KMS-11 (cell line): ENCODE measurements around the gene ZNF747.
A peak's percentile ranks its signal among the peaks of the same experiment; 100 is the strongest.

Source experiments
- H2AFZ ChIP-seq: fragments of 200-600 bp; sonication (generic); 2 replicates; pipeline ENCODE4 v1.6.1; 2016; ENCODE audit warnings: antibody characterized with exemption, mixed run types, low read depth
- H3K27ac ChIP-seq: fragments of 200-600 bp; sonication (generic); 2 replicates; pipeline ENCODE4 v1.6.1; 2016; ENCODE audit warnings: mild to moderate bottlenecking, mixed run types
- H3K27me3 ChIP-seq: fragments of 200-600 bp; sonication (generic); 2 replicates; pipeline ENCODE4 v1.6.1; 2017; ENCODE audit warnings: mild to moderate bottlenecking, low read depth, mixed run types, moderate library complexity; ENCODE audit not compliant: insufficient read depth
- H3K36me3 ChIP-seq: fragments of 200-600 bp; sonication (generic); 2 replicates; pipeline ENCODE4 v1.6.1; 2017; ENCODE audit warnings: mild to moderate bottlenecking, mixed run types; ENCODE audit not compliant: insufficient read depth
- H3K4me1 ChIP-seq: fragments of 200-600 bp; sonication (generic); 2 replicates; pipeline ENCODE4 v1.6.1; 2016; ENCODE audit warnings: mild to moderate bottlenecking, low read depth, mixed run types; ENCODE audit not compliant: poor library complexity, severe bottlenecking
- H3K4me2 ChIP-seq: fragments of 200-600 bp; sonication (generic); 2 replicates; pipeline ENCODE4 v1.7.0; 2016; ENCODE audit warnings: mild to moderate bottlenecking, mixed run types
- H3K4me3 ChIP-seq: fragments of 200-600 bp; sonication (generic); IDR thresholded peaks from 2 replicates; pipeline ENCODE4 v1.6.1; 2017; ENCODE audit warnings: low read depth, low read length, mixed read lengths; ENCODE audit not compliant: insufficient read depth
- H3K79me2 ChIP-seq: fragments of 200-600 bp; sonication (generic); 2 replicates; pipeline ENCODE4 v1.6.1; 2016; ENCODE audit warnings: low read depth, mixed run types; ENCODE audit not compliant: insufficient read depth
- H3K9ac ChIP-seq: fragments of 200-600 bp; sonication (generic); 2 replicates; pipeline ENCODE4 v1.6.1; 2016; ENCODE audit warnings: mild to moderate bottlenecking, mixed run types
- H4K20me1 ChIP-seq: fragments of 200-600 bp; sonication (generic); 2 replicates; pipeline ENCODE4 v1.6.1; 2016; ENCODE audit warnings: mild to moderate bottlenecking, mixed run types; ENCODE audit not compliant: insufficient read depth
- TF ChIP-seq, protein P1 (sequence below): fragments of 200-600 bp; sonication (generic); conservative IDR thresholded peaks from 2 replicates; pipeline ENCODE4 v1.6.1; 2017; ENCODE audit warnings: low read depth, mild to moderate bottlenecking, antibody characterized with exemption, low read length, moderate library complexity, mixed read lengths

ZNF747 gene

DNA sequence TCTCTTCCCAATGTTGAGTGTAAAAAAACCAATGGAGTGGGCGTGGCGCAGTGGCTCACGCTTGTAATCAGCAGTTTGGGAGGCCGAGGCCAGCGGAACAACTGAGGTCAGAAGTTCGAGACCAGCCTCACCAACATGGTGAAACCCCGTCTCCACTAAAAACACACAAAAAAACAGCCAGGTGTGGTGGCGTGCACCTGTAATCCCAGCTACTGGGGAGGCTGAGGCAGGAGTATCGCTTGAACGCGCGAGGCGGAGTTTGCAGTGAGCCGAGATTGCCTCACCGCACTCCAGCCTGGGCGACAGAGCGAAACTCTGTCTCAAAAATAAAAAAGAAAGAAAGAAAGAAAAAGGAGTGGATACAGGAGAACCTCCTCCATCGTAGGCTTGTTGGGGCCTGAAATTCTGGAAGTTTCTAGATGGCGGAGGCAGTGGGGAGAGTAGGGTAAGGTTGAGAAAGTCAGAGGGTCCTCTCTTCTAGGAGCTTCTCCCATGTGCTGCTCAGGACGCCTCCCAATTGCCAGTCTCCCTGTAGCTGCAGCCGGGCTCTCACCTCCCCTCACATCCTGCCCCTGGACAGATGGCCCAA is 24.2 kb upstream of the ZNF747 start:
- Histone ChIP-seq H3K4me1 (peaks cover 17% of the 10 kb centered on the region), H3K4me3 (no peak overlapping the region), H3K79me2 (peaks cover 18% of the 10 kb centered on the region), H3K36me3 (no peaks in the 10 kb centered on the region), H3K27ac (peak overlapping the region; percentile 93), H4K20me1 (no peaks in the 10 kb centered on the region), H2AFZ (peak overlapping the region; percentile 88), H3K27me3 (no peaks in the 10 kb centered on the region), H3K9ac (peak overlapping the region; percentile 97; the same call in 1 of the 2 replicates), H3K4me2 (peak overlapping the region; percentile 37)
- TF ChIP-seq, protein P1, sequence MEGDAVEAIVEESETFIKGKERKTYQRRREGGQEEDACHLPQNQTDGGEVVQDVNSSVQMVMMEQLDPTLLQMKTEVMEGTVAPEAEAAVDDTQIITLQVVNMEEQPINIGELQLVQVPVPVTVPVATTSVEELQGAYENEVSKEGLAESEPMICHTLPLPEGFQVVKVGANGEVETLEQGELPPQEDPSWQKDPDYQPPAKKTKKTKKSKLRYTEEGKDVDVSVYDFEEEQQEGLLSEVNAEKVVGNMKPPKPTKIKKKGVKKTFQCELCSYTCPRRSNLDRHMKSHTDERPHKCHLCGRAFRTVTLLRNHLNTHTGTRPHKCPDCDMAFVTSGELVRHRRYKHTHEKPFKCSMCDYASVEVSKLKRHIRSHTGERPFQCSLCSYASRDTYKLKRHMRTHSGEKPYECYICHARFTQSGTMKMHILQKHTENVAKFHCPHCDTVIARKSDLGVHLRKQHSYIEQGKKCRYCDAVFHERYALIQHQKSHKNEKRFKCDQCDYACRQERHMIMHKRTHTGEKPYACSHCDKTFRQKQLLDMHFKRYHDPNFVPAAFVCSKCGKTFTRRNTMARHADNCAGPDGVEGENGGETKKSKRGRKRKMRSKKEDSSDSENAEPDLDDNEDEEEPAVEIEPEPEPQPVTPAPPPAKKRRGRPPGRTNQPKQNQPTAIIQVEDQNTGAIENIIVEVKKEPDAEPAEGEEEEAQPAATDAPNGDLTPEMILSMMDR: no peak

DNA sequence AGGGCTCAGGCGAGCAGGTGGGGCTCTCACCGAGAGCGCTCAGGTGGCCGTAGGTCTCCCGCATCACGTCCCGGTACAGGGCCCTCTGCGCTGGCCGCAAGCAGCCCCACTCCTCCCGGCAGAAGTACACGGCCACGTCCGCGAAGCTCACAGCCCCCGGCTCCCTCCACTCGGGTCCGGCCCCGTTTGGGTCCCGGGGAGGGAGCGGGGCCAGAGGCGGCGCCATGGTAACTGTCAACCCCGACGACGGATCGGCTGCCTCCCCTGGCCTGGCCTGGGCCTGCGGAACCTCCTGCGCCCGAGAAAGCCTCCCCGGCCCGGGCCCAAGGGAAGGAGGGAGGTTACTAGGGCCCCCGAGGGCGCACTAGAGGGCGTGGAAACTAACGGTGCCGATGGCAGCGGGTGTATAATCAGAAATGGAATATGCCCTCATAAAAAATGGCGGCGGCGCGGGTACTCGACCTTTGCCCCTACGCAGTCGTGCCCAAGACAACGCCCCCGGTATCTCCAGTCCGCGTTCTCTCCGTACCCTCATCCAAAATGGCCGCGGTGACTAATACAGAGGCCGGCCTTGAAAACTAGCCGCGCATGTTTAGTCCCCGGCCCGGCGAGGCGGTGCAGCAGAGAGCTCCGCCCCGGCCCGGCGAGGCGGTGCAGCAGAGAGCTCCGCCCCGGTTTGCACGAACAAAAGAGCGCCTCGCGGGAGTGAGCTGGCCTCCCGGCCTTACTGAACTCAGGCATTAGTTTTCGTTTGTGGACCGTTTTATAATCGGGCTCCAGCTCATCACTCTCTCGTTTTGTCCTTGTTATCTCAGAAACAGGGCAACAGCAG is 23.5 kb upstream of the ZNF747 start, which contains the start of gene ZNF764:
Gene ZNF764, minus strand, starts transcription at position 418 of the 832 bp plus-strand sequence. Its CDS starts 192 bp downstream, at position 226.
- TF ChIP-seq, protein P1: no peak
- peak within 1 kb of the TSS; percentile 93 for H3K27ac ChIP-seq
- H3K27me3 ChIP-seq: no peaks in the 10 kb centered on the region
- H3K4me2 ChIP-seq: peak within 1 kb of the TSS; percentile 52
- peaks cover 18% of the 10 kb centered on the region for H3K79me2 ChIP-seq
- peak within 1 kb of the TSS; percentile 88 for H2AFZ ChIP-seq
- no peak within 1 kb of the TSS for H3K4me3 ChIP-seq
- H3K4me1 ChIP-seq: peaks cover 17% of the 10 kb centered on the region
- no peaks in the 10 kb centered on the region for H4K20me1 ChIP-seq
- H3K36me3 ChIP-seq: no peaks in the 10 kb centered on the region
- peak within 1 kb of the TSS; percentile 97 for H3K9ac ChIP-seq

DNA sequence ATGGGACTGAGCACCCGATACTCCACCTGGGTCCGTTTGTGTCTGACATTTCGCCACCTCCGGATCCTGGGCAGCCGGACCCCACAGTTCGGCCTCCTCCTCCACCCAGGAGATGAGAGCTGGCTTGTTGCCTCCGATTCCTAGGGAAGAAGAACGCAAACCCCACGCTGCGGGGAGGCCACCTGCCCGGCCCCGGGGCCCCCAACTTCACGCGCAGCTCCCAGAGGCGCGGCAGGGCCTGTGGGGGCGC is 23.0 kb upstream of the ZNF747 start:
- H3K4me1 ChIP-seq: peaks cover 17% of the 10 kb centered on the region
- H3K36me3 ChIP-seq: no peaks in the 10 kb centered on the region
- H3K79me2 ChIP-seq: peaks cover 18% of the 10 kb centered on the region
- peak overlapping the region; percentile 93 for H3K27ac ChIP-seq
- no peak overlapping the region for H3K4me3 ChIP-seq
- peak overlapping the region; percentile 88 for H2AFZ ChIP-seq
- H4K20me1 ChIP-seq: no peaks in the 10 kb centered on the region
- TF ChIP-seq, protein P1: no peak
- no peaks in the 10 kb centered on the region for H3K27me3 ChIP-seq
- H3K9ac ChIP-seq: peak overlapping the region; percentile 97
- peak overlapping the region; percentile 52 for H3K4me2 ChIP-seq

DNA sequence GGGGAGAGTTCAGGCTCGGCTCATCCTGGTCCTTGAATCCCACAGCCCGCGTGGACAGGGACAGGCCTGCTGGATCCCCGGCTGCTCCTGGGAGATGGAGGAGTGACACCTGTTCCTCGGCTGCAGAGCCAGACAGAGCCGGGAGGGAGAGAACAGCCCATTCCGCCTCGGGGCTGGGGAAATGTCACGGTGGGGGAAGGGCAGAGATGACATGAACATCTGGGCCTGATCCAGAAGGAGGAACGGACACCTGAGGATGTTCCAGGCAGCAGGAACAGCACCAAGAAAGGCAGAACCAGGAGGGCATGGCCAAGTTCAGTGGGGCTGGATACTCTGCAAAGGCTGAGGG is 21.4 kb upstream of the ZNF747 start:
- Histone ChIP-seq H3K27ac (no peak overlapping the region), H3K4me2 (peak overlapping the region; percentile 52; the same call in 1 of the 2 replicates), H4K20me1 (no peaks in the 10 kb centered on the region)

More for the DNA sequence above, 21.4 kb upstream of the ZNF747 start:
- Histone ChIP-seq H3K4me1 (peaks cover 30% of the 10 kb centered on the region), H3K79me2 (peaks cover 18% of the 10 kb centered on the region), H3K27me3 (no peaks in the 10 kb centered on the region), H2AFZ (no peak overlapping the region), H3K9ac (no peak overlapping the region), H3K4me3 (no peak overlapping the region), H3K36me3 (no peaks in the 10 kb centered on the region)
- TF ChIP-seq, protein P1: no peak
